GM19035 (cell line): ENCODE data around the gene CYP17A1.
"Not testable (repeated sequence)": the region's sequence is repeated elsewhere in the genome, so short reads cannot be mapped to it uniquely, and the experiment has no call there.

Experiments used
- ATAC-seq: cut with Tn5 transposase; IDR thresholded peaks from one replicate; pipeline ENCODE4 v1.9.1; 2021; ENCODE audit not compliant: unreplicated experiment

Gene CYP17A1

GRCh38 chr10:102837230-102837721 is at the start of gene CYP17A1:
CYP17A1 (minus strand) TSS chr10:102837413; CDS start chr10:102837361, 52 bp downstream.
- no peak for ATAC-seq

- no peak for ATAC-seq
Observed at GRCh38 chr10:102880256-102880655, 43.0 kb upstream of the CYP17A1 start.

- no peak for ATAC-seq
Observed at GRCh38 chr10:102878629-102879028, 41.4 kb upstream of the CYP17A1 start.

GRCh38 chr10:102876747-102877153 is 39.5 kb upstream of the CYP17A1 start:
- no peak for ATAC-seq

GRCh38 chr10:102872163-102872562 is 35.0 kb upstream of the CYP17A1 start:
- ATAC-seq, result no peak

- no peak for ATAC-seq
Observed at GRCh38 chr10:102870221-102870620, 33.0 kb upstream of the CYP17A1 start.

GRCh38 chr10:102869258-102870198 is 32.3 kb upstream of the CYP17A1 start, which contains the start of gene AS3MT:
AS3MT (plus strand) TSS chr10:102869470; CDS start chr10:102869593, 123 bp downstream.
- ATAC-seq, result no peak

- no peak for ATAC-seq
Observed at GRCh38 chr10:102868911-102869257, 31.7 kb upstream of the CYP17A1 start.

- no peak for ATAC-seq
Observed at GRCh38 chr10:102865620-102866019, 28.4 kb upstream of the CYP17A1 start.

- ATAC-seq, result no peak
Observed at GRCh38 chr10:102863660-102864059, 26.4 kb upstream of the CYP17A1 start.

GRCh38 chr10:102859911-102860310 is 22.7 kb upstream of the CYP17A1 start:
- no peak for ATAC-seq

- no peak for ATAC-seq
Observed at GRCh38 chr10:102856758-102857424, 19.7 kb upstream of the CYP17A1 start.

- ATAC-seq, result not testable (repeated sequence)
Observed at GRCh38 chr10:102855731-102856436, 18.7 kb upstream of the CYP17A1 start.

GRCh38 chr10:102853237-102853636 is 16.0 kb upstream of the CYP17A1 start:
- not testable (repeated sequence) for ATAC-seq

- no peak for ATAC-seq
Observed at GRCh38 chr10:102850025-102850518, 12.9 kb upstream of the CYP17A1 start.

- no peak for ATAC-seq
Observed at GRCh38 chr10:102845352-102845902, 8.2 kb upstream of the CYP17A1 start.

- ATAC-seq, result not testable (repeated sequence)
Observed at GRCh38 chr10:102844190-102844776, 7.1 kb upstream of the CYP17A1 start.

GRCh38 chr10:102843139-102843538 is 5.9 kb upstream of the CYP17A1 start:
- ATAC-seq, result not testable (repeated sequence)

GRCh38 chr10:102841827-102842345 is 4.7 kb upstream of the CYP17A1 start:
- ATAC-seq, result no peak
